Measurements from ENCODE around the gene C6orf47.
"Not testable (repeated sequence)": the region's sequence is repeated elsewhere in the genome, so short reads cannot be mapped to it uniquely, and the experiment has no call there.

The C6orf47 gene

GRCh38 chr6:31660381-31661261, at the start of gene C6orf47:
Gene C6orf47 (minus strand): TSS chr6:31660778. CDS start chr6:31659947, 831 bp downstream.
- H3K27ac ChIP-seq: peak within 1 kb of the TSS; percentile 88
- TF ChIP-seq CTCF (conservative IDR thresholded peaks at IDR 0.05) (no peak), ZFX (IDR thresholded peaks at IDR 0.05) (peak; percentile 91)

- H3K27ac ChIP-seq: not testable (repeated sequence)
Measured at GRCh38 chr6:31709157-31709556, 48.6 kb upstream of the C6orf47 start.

- H3K27ac ChIP-seq: no peak overlapping the region
- no peak for TF ChIP-seq CTCF (conservative IDR thresholded peaks at IDR 0.05)
- no peak for TF ChIP-seq ZFX (IDR thresholded peaks at IDR 0.05)
Measured at GRCh38 chr6:31708224-31708623, 47.6 kb upstream of the C6orf47 start.

- no peak for TF ChIP-seq CTCF (conservative IDR thresholded peaks at IDR 0.05)
- TF ChIP-seq ZFX (IDR thresholded peaks at IDR 0.05): no peak
- no peak overlapping the region for H3K27ac ChIP-seq
Measured at GRCh38 chr6:31707701-31708100, 47.1 kb upstream of the C6orf47 start.

GRCh38 chr6:31706599-31706998, 46.0 kb upstream of the C6orf47 start, which contains the start of gene LY6G6F:
Gene LY6G6F (plus strand): TSS chr6:31706866. CDS start chr6:31706907, 41 bp downstream.
- TF ChIP-seq ZFX (IDR thresholded peaks at IDR 0.05): no peak
- no peak for TF ChIP-seq CTCF (conservative IDR thresholded peaks at IDR 0.05)
- no peak within 1 kb of the TSS for H3K27ac ChIP-seq

- H3K27ac ChIP-seq: no peak overlapping the region
- TF ChIP-seq ZFX (IDR thresholded peaks at IDR 0.05) (no peak), CTCF (conservative IDR thresholded peaks at IDR 0.05) (no peak)
Measured at GRCh38 chr6:31705931-31706330, 45.4 kb upstream of the C6orf47 start.

- H3K27ac ChIP-seq: peak within 1 kb of the TSS; percentile 75
- no peak for TF ChIP-seq CTCF (conservative IDR thresholded peaks at IDR 0.05)
- peak; percentile 42; the same call in 1 of the 2 replicates for TF ChIP-seq ZFX (IDR thresholded peaks at IDR 0.05)
Measured at GRCh38 chr6:31702819-31703716, 42.5 kb upstream of the C6orf47 start, which contains the start of gene ABHD16A. Gene ABHD16A (minus strand): TSS chr6:31703324. CDS start chr6:31703281, 43 bp downstream.

All from C4-2B (cell line).